SK-N-SH treated with all-trans-retinoic acid at 6 μM for 48 hours (cell line): Measurements from ENCODE around the gene SPATA3.

ENCODE experiments used
- ARNTL ChIP-seq: fragments of 450-650 bp; formaldehyde crosslinking; IDR thresholded peaks from 2 replicates; pipeline ENCODE4 v1.5.0; 2020; ENCODE audit warnings: low read depth, mild to moderate bottlenecking, moderate library complexity, borderline replicate concordance
- CSRNP3 ChIP-seq: fragments of 250-450 bp; sonication (Bioruptor Pico); IDR thresholded peaks from 2 replicates; pipeline ENCODE4 v1.5.1; 2021; ENCODE audit warnings: mild to moderate bottlenecking, moderate library complexity
- PATZ1 ChIP-seq: fragments of 250-450 bp; sonication (Bioruptor Pico); IDR thresholded peaks from 2 replicates; pipeline ENCODE4 v1.8.0; 2020; ENCODE audit warnings: mild to moderate bottlenecking, moderate library complexity, borderline replicate concordance
- ZFP30 ChIP-seq: fragments of 450-650 bp; formaldehyde crosslinking; IDR thresholded peaks from 2 replicates; pipeline ENCODE4 v1.5.0; 2022; ENCODE audit warnings: mild to moderate bottlenecking, moderate library complexity

- TF ChIP-seq PATZ1 (no peak), CSRNP3 (CRISPR knock-in tag) (no peak), ZFP30 (CRISPR knock-in tag) (no peak), ARNTL (CRISPR knock-in tag) (no peak)
These were observed 44.5 kb upstream of the SPATA3 start for GRCh38 chr2:230951396-230951795.
